Measurements from ENCODE around the gene FOXN3. TPM values are rescaled to one million over a fixed set of nuclear protein-coding genes. Genes with fewer than 3 reads are reported as not detected.

FOXN3 gene
- polyA plus RNA-seq, 1 donor from 2014 or later: 10.3 TPM

- peak overlapping the region; percentile 74 for H3K4me3 ChIP-seq (ENCODE audit: low read length)
Measured at GRCh38 chr14:89418452-89418851, 1.4 kb upstream of the FOXN3 start.

GRCh38 chr14:89417465-89418225 lies 612 bp upstream of the FOXN3 start:
- Histone ChIP-seq H3K36me3 (ENCODE audit: insufficient read depth, low read length) (no peaks in the 10 kb centered on the region), H3K4me3 (ENCODE audit: low read length) (peak overlapping the region; percentile 74), H3K4me2 (ENCODE audit: low read length) (peak overlapping the region; percentile 22), H3K27ac (ENCODE audit: low read length) (peak overlapping the region; percentile 51), H3K9ac (ENCODE audit: low read length) (peak overlapping the region; percentile 67), H4K20me1 (ENCODE audit: insufficient read depth) (no peaks in the 10 kb centered on the region), H2AFZ (ENCODE audit: low read depth, low read length) (peak overlapping the region; percentile 52), H3K27me3 (ENCODE audit: insufficient read depth, low read depth, low read length) (no peaks in the 10 kb centered on the region), H3F3A (ENCODE audit: insufficient read depth, low read length, poor library complexity, severe bottlenecking) (no peaks in the 10 kb centered on the region), H3K79me2 (replicated peaks; ENCODE audit: insufficient read depth, low read length) (peaks cover 13% of the 10 kb centered on the region), H3K9me3 (ENCODE audit: low read length) (no peaks in the 10 kb centered on the region), H3K9me2 (ENCODE audit: insufficient read depth, low read length) (no peaks in the 10 kb centered on the region)
- TF ChIP-seq EZH2 (IDR thresholded peaks at IDR 0.05; ENCODE audit: borderline replicate concordance, insufficient read depth, low read length, poor library complexity, severe bottlenecking) (no peak), SMC3 (conservative IDR thresholded peaks at IDR 0.05; ENCODE audit: poor library complexity) (peak; percentile 47), TAF1 (IDR thresholded peaks at IDR 0.05; ENCODE audit: low read depth) (peak; percentile 11), RAD21 (conservative IDR thresholded peaks at IDR 0.05) (peak; percentile 47), MXI1 (conservative IDR thresholded peaks at IDR 0.05; ENCODE audit: poor library complexity, severe bottlenecking) (peak; percentile 19), EP300 (conservative IDR thresholded peaks at IDR 0.05; ENCODE audit: poor library complexity, severe bottlenecking) (no peak), POLR2AphosphoS5 (IDR thresholded peaks at IDR 0.05) (no peak), REST (IDR thresholded peaks at IDR 0.05; ENCODE audit: borderline replicate concordance) (no peak)
- TF ChIP-seq, protein P1, sequence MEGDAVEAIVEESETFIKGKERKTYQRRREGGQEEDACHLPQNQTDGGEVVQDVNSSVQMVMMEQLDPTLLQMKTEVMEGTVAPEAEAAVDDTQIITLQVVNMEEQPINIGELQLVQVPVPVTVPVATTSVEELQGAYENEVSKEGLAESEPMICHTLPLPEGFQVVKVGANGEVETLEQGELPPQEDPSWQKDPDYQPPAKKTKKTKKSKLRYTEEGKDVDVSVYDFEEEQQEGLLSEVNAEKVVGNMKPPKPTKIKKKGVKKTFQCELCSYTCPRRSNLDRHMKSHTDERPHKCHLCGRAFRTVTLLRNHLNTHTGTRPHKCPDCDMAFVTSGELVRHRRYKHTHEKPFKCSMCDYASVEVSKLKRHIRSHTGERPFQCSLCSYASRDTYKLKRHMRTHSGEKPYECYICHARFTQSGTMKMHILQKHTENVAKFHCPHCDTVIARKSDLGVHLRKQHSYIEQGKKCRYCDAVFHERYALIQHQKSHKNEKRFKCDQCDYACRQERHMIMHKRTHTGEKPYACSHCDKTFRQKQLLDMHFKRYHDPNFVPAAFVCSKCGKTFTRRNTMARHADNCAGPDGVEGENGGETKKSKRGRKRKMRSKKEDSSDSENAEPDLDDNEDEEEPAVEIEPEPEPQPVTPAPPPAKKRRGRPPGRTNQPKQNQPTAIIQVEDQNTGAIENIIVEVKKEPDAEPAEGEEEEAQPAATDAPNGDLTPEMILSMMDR (IDR thresholded peaks at IDR 0.05; ENCODE audit: poor library complexity, severe bottlenecking): peak; percentile 46

More at GRCh38 chr14:89418452-89418851, 1.4 kb upstream of the FOXN3 start:
- H3K27ac ChIP-seq (ENCODE audit: low read length): no peak overlapping the region
- no peaks in the 10 kb centered on the region for H3K9me2 ChIP-seq (ENCODE audit: insufficient read depth, low read length)
- no peaks in the 10 kb centered on the region for H3F3A ChIP-seq (ENCODE audit: insufficient read depth, low read length, poor library complexity, severe bottlenecking)
- no peaks in the 10 kb centered on the region for H3K27me3 ChIP-seq (ENCODE audit: insufficient read depth, low read depth, low read length)
- no peak overlapping the region for H3K4me2 ChIP-seq (ENCODE audit: low read length)
- H3K9ac ChIP-seq (ENCODE audit: low read length): peak overlapping the region; percentile 67
- no peak overlapping the region for H2AFZ ChIP-seq (ENCODE audit: low read depth, low read length)
- H4K20me1 ChIP-seq (ENCODE audit: insufficient read depth): no peaks in the 10 kb centered on the region
- no peaks in the 10 kb centered on the region for H3K9me3 ChIP-seq (ENCODE audit: low read length)
- H3K79me2 ChIP-seq (replicated peaks; ENCODE audit: insufficient read depth, low read length): peaks cover 13% of the 10 kb centered on the region
- H3K36me3 ChIP-seq (ENCODE audit: insufficient read depth, low read length): no peaks in the 10 kb centered on the region
- no peak for TF ChIP-seq MXI1 (conservative IDR thresholded peaks at IDR 0.05; ENCODE audit: poor library complexity, severe bottlenecking)

All from neural cell (in vitro differentiated cells).